RWPE2 (cell line): ENCODE measurements around the gene FOXA2.

Source experiments
- ATAC-seq: fragments of 200-7000 bp; cut with Tn5 transposase; 3 replicates; pipeline ENCODE4 v1.9.1; 2021; ENCODE audit warnings: low read depth
- DNase-seq: peaks from one replicate; pipeline ENCODE4 v3.0.0-alpha.2; 2020; ENCODE audit warnings: low spot score
- H3K27ac ChIP-seq: fragments of 450-650 bp; 2 replicates; pipeline ENCODE4 v1.5.1; 2017; ENCODE audit warnings: mild to moderate bottlenecking; ENCODE audit not compliant: poor library complexity, severe bottlenecking
- H3K27me3 ChIP-seq: fragments of 250-450 bp; sonication (Bioruptor Pico); 2 replicates; pipeline ENCODE4 v1.5.1; 2021; ENCODE audit warnings: mild to moderate bottlenecking, moderate library complexity; ENCODE audit not compliant: insufficient read depth, poor library complexity, severe bottlenecking
- H3K36me3 ChIP-seq: fragments of 250-450 bp; sonication (Bioruptor Pico); 2 replicates; pipeline ENCODE4 v1.5.1; 2020; ENCODE audit warnings: low read depth, mild to moderate bottlenecking, moderate library complexity
- H3K4me1 ChIP-seq: fragments of 250-450 bp; sonication (Bioruptor Pico); 2 replicates; pipeline ENCODE4 v1.5.1; 2021; ENCODE audit warnings: mild to moderate bottlenecking, moderate library complexity; ENCODE audit not compliant: insufficient read depth, poor library complexity, severe bottlenecking
- H3K4me3 ChIP-seq: fragments of 250-450 bp; sonication (Bioruptor Pico); 2 replicates; pipeline ENCODE4 v1.5.1; 2021; ENCODE audit warnings: mild to moderate bottlenecking, moderate library complexity; ENCODE audit not compliant: severe bottlenecking
- H3K9me3 ChIP-seq: fragments of 250-450 bp; sonication (Bioruptor Pico); 2 replicates; pipeline ENCODE4 v1.5.1; 2021; ENCODE audit warnings: mild to moderate bottlenecking, moderate library complexity; ENCODE audit not compliant: severe bottlenecking
- CTCF ChIP-seq: fragments of 450-650 bp; IDR thresholded peaks from one replicate; pipeline ENCODE4 v1.5.1; 2017; ENCODE audit warnings: mild to moderate bottlenecking, moderate library complexity; ENCODE audit not compliant: poor library complexity, severe bottlenecking

FOXA2 gene

GRCh38 chr20:22569353-22569752, 15.0 kb downstream of the FOXA2 start:
- no peak for ATAC-seq
- no peak for TF ChIP-seq CTCF
- H3K9me3 ChIP-seq: no peaks in the 10 kb centered on the region
- H3K36me3 ChIP-seq: no peaks in the 10 kb centered on the region
- H3K27ac ChIP-seq: no peak overlapping the region
- no peak overlapping the region for H3K4me3 ChIP-seq
- no peak for DNase-seq
- H3K4me1 ChIP-seq: no peaks in the 10 kb centered on the region
- H3K27me3 ChIP-seq: peaks cover 53% of the 10 kb centered on the region

- Histone ChIP-seq H3K27me3 (peaks cover 56% of the 10 kb centered on the region), H3K27ac (no peak overlapping the region), H3K4me1 (no peaks in the 10 kb centered on the region), H3K36me3 (no peaks in the 10 kb centered on the region), H3K9me3 (no peaks in the 10 kb centered on the region), H3K4me3 (peak overlapping the region; percentile 1)
- no peak for TF ChIP-seq CTCF
- DNase-seq: no peak
- ATAC-seq: peak; percentile 61; the same call in 2 of the 3 replicates
Measured at GRCh38 chr20:22568872-22569344, 15.5 kb downstream of the FOXA2 start.

- Histone ChIP-seq H3K36me3 (no peaks in the 10 kb centered on the region), H3K27me3 (peaks cover 61% of the 10 kb centered on the region), H3K4me3 (peak overlapping the region; percentile 1), H3K9me3 (no peaks in the 10 kb centered on the region), H3K27ac (no peak overlapping the region), H3K4me1 (no peaks in the 10 kb centered on the region)
- no peak for TF ChIP-seq CTCF
- ATAC-seq (0 out of 3 replicates have a peak, but pooled peaks have one; percentile 40), DNase-seq (no peak)
Measured at GRCh38 chr20:22567944-22568871, 16.2 kb downstream of the FOXA2 start.

- H3K4me3 ChIP-seq: no peak overlapping the region
- no peak overlapping the region for H3K27ac ChIP-seq
- no peaks in the 10 kb centered on the region for H3K9me3 ChIP-seq
- no peaks in the 10 kb centered on the region for H3K4me1 ChIP-seq
- no peak for DNase-seq
- no peak for ATAC-seq
- no peaks in the 10 kb centered on the region for H3K36me3 ChIP-seq
- no peak for TF ChIP-seq CTCF
- H3K27me3 ChIP-seq: peaks cover 61% of the 10 kb centered on the region
Measured at GRCh38 chr20:22566876-22567658, 17.3 kb downstream of the FOXA2 start.
